Gastrocnemius medialis (tissue), 4 donors: ENCODE measurements around the gene PTGS1.

Experiments used
- CTCF ChIP-seq, 5 experiments: fragments of 450-650 bp in 3 of 5; fragments of 200-600 bp in 2 of 5; sonication (generic) in 2 of 5; IDR thresholded peaks in 4 of 5; conservative IDR thresholded peaks in 1 of 5; 1 replicate in 4 of 5; 2 replicates in 1 of 5; pipeline ENCODE4 v1.5.1; 2016 to 2019; ENCODE audit warnings: antibody characterized with exemption in 5 of 5, mild to moderate bottlenecking in 3 of 5, moderate library complexity in 3 of 5
- POLR2A ChIP-seq, 2 donors: fragments of 450-650 bp; IDR thresholded peaks; one replicate each; pipeline ENCODE4 v1.6.1; 2017; ENCODE audit warnings: antibody characterized with exemption in 2 of 2, mild to moderate bottlenecking in 2 of 2, moderate library complexity in 2 of 2

GRCh38 chr9:122389195-122389594 lies 18.4 kb downstream of the PTGS1 start:
- TF ChIP-seq CTCF (IDR thresholded peaks at IDR 0.05 in 4 of 5, conservative IDR thresholded peaks at IDR 0.05 in 1 of 5) (no peak), POLR2A (IDR thresholded peaks at IDR 0.05) (no peak)
